Measurements from ENCODE around the gene TBC1D22A. TPM values are rescaled to one million over a fixed set of nuclear protein-coding genes. Genes with fewer than 3 reads are reported as not detected.

TBC1D22A gene
- total RNA-seq, 6 donors from 2014 or later, result 27.1 to 48.2 (median 35.3) TPM

DNA sequence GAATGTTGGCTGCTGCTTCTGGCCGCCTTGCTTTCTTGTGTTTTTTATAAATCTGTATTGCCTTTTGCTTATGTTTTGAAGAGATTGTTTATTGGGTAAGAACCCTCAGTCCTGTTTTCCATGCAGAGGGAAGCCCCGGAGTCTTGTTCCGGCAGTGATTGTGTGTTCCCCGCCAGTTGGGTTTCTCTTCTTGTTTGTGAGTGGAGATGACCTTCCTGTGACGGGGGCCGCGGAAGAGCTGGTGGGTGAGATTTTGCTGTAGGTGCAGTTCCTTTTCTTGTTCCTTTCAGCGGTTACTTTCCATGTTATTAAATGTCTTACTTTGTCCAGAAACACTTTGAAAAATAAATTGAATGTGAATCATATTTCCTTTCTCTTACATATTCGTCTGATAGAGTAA, 8.3 kb downstream of the TBC1D22A start:
- H3K4me3 ChIP-seq, result no peak overlapping the region
- WGBS, 2 donors, result 42 to 52% methylated on average over 9 of the region's 9 CpGs
- no peaks in the 10 kb centered on the region for H3K36me3 ChIP-seq
- peak in 1 of 2 donors; percentile 28 for ATAC-seq (ENCODE audit: low FRiP score in 2 of 2)
- H3K27me3 ChIP-seq, result no peaks in the 10 kb centered on the region
- H3K27ac ChIP-seq, result peak overlapping the region; percentile 71 to 83 (median 81)
- peak in 1 of 2 donors; percentile 49 for DNase-seq
- H3K9me3 ChIP-seq, result no peaks in the 10 kb centered on the region
- H3K4me1 ChIP-seq, result peaks cover 45 to 77% (median 55%) of the 10 kb centered on the region in 4 donors
- TF ChIP-seq, protein P1, sequence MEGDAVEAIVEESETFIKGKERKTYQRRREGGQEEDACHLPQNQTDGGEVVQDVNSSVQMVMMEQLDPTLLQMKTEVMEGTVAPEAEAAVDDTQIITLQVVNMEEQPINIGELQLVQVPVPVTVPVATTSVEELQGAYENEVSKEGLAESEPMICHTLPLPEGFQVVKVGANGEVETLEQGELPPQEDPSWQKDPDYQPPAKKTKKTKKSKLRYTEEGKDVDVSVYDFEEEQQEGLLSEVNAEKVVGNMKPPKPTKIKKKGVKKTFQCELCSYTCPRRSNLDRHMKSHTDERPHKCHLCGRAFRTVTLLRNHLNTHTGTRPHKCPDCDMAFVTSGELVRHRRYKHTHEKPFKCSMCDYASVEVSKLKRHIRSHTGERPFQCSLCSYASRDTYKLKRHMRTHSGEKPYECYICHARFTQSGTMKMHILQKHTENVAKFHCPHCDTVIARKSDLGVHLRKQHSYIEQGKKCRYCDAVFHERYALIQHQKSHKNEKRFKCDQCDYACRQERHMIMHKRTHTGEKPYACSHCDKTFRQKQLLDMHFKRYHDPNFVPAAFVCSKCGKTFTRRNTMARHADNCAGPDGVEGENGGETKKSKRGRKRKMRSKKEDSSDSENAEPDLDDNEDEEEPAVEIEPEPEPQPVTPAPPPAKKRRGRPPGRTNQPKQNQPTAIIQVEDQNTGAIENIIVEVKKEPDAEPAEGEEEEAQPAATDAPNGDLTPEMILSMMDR (IDR thresholded peaks at IDR 0.05), result no peak
- peak in 1 of 2 donors; percentile 51 for TF ChIP-seq POLR2AphosphoS5 (IDR thresholded peaks at IDR 0.05)
- TF ChIP-seq EP300 (IDR thresholded peaks at IDR 0.05), result no peak
- no peak for TF ChIP-seq POLR2A (IDR thresholded peaks at IDR 0.05)

DNA sequence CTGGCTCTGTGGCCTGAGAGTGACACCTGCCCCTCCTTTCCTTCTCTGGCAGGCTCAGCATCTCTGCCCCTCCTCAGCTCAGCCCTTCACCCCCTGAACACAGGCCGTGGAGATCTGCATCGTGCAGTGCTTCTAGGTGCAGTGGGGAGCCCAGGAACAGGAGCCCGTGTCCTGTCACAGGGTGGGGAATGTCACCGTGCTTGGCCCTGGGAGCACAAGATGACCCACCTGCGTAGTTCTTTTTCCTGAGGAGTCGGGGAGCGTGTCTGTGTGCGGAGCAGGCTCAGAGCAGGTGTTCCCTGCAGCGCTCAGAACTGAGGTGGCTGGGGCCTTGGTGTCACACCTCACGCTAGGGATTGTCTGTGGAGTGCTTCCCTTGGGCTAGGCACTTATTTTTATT, 10.6 kb downstream of the TBC1D22A start:
- 89 to 90% methylated on average over 8 to 10 of the region's 10 CpGs for WGBS, 2 donors
- no peaks in the 10 kb centered on the region for H3K36me3 ChIP-seq
- ATAC-seq (ENCODE audit: low FRiP score in 2 of 2) (no peak), DNase-seq (no peak)
- H3K4me3 ChIP-seq, result no peak overlapping the region
- H3K27me3 ChIP-seq, result no peaks in the 10 kb centered on the region
- H3K27ac ChIP-seq, result peak overlapping the region; percentile 64 to 81 (median 76)
- TF ChIP-seq, protein P1 (IDR thresholded peaks at IDR 0.05), result no peak
- TF ChIP-seq POLR2A (IDR thresholded peaks at IDR 0.05) (no peak), POLR2AphosphoS5 (IDR thresholded peaks at IDR 0.05) (no peak), EP300 (IDR thresholded peaks at IDR 0.05) (no peak)
- H3K4me1 ChIP-seq, result peaks cover 66 to 88% (median 66%) of the 10 kb centered on the region in 4 donors
- no peaks in the 10 kb centered on the region for H3K9me3 ChIP-seq

DNA sequence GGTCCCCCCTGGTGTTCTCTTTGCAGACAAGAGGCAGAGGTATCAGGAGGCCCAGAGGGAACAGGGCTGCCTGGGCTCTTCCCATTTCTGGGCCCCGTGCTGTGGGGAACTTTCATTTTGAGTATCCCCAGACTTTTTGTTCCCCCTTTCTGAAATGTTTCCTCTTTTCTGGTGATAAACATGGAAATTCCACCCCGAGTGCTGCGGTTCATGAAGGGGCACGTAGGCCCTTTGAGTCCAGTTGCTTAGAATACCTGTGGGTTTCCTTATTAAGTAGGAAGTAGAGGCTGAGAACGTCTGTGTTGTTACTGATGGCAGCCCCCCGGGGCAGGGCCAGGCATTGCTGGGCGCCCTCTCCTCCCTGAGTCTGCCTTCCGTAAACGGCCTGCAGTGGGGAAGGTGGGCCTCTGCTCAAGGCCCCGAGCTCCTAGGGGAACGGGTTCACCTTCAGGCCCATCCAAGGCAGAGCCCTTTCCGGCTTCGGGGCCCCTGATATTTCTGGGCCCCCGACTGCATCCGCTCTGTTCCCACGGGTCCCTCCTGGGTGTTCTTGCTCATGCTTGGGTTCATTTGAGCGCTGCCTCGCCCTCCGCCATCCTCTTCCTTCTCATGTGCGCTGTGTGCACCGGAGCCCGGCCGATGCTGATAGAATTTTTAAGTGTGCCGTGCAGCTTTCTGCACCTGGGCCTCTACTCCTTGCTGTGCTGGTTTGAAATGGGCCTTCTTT, 12.0 kb downstream of the TBC1D22A start:
- WGBS, 2 donors, result 72 to 86% methylated on average over 24 of the region's 24 CpGs
- Histone ChIP-seq H3K27ac (peak overlapping the region; percentile 64 to 81 (median 76)), H3K9me3 (no peaks in the 10 kb centered on the region), H3K4me3 (peak overlapping the region in 1 of 4 donors; percentile 6), H3K36me3 (no peaks in the 10 kb centered on the region), H3K4me1 (peaks cover 58 to 78% (median 60%) of the 10 kb centered on the region in 4 donors), H3K27me3 (no peaks in the 10 kb centered on the region)
- TF ChIP-seq, protein P1 (IDR thresholded peaks at IDR 0.05), result no peak
- TF ChIP-seq POLR2A (IDR thresholded peaks at IDR 0.05) (no peak), POLR2AphosphoS5 (IDR thresholded peaks at IDR 0.05) (no peak), EP300 (IDR thresholded peaks at IDR 0.05) (no peak)
- ATAC-seq (ENCODE audit: low FRiP score in 2 of 2) (peak; percentile 24 to 78), DNase-seq (peak in 1 of 2 donors; percentile 64)

DNA sequence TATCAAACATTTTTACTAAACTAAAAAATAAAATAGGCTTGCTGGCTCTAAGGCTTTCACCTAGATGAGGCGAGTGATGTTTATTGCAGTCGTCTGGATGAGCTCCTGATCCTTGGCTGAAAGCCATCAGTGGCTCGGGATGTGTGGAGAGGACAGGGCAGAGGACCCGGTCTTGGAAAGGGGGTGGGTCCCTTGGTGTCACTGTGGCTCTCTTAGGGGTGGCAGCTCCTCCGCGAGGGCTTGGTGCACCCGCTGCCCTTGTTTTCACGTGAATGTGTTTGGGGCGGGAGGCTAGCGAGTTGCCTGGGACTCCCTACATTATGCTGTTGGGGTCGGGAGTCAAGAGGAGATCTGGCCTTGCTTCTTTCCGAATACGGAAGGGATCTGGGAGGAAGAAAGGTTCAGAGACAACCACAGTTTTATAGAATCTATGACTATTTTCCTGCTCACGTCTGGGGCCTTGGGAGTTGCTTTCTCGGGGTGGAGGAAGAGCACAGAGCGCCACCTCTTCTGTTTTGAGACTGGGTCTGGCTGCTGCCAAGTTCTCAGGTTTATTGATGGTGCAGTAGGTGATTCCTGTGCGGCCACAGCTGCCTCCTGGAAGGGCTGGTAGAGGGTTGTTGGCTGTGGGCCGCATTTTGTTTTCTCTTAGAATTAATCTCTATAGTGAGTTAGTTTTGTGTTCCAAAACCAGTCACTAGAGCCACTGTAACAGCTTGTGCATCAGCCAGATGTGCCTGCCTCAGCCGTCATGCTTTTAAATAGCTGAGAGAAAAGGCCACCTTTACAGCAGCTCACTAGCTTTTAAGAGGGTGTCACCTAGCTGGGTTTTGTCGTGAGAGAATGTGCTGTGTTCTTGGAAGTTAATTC, 12.8 kb downstream of the TBC1D22A start:
- H3K4me3 ChIP-seq, result no peak overlapping the region
- DNase-seq, result no peak
- H3K4me1 ChIP-seq, result peaks cover 50 to 70% (median 53%) of the 10 kb centered on the region in 4 donors
- H3K36me3 ChIP-seq, result no peaks in the 10 kb centered on the region
- no peak for TF ChIP-seq EP300 (IDR thresholded peaks at IDR 0.05)
- TF ChIP-seq POLR2AphosphoS5 (IDR thresholded peaks at IDR 0.05), result no peak
- TF ChIP-seq POLR2A (IDR thresholded peaks at IDR 0.05), result no peak
- TF ChIP-seq, protein P1 (IDR thresholded peaks at IDR 0.05), result no peak
- no peaks in the 10 kb centered on the region for H3K9me3 ChIP-seq
- no peak for ATAC-seq (ENCODE audit: low FRiP score in 2 of 2)
- 84 to 85% methylated on average over 20 of the region's 20 CpGs for WGBS, 2 donors
- H3K27ac ChIP-seq, result peak overlapping the region; percentile 64 to 81 (median 76)
- no peaks in the 10 kb centered on the region for H3K27me3 ChIP-seq

Measured in upper lobe of left lung (tissue), 6 donors.